SHP77 treated with DMSO at 0.1 percent for 48 hours (cell line): Measurements from ENCODE around the gene RNU5D-1.
A peak's percentile ranks its signal among the peaks of the same experiment; 100 is the strongest.
"Not testable (repeated sequence)": the region's sequence is repeated elsewhere in the genome, so short reads cannot be mapped to it uniquely, and the experiment has no call there.

Experiments
- DNase-seq: peaks from one replicate; lab custom pipeline; 2025; lab: John Stamatoyannopoulos, UW

The RNU5D-1 gene

DNA sequence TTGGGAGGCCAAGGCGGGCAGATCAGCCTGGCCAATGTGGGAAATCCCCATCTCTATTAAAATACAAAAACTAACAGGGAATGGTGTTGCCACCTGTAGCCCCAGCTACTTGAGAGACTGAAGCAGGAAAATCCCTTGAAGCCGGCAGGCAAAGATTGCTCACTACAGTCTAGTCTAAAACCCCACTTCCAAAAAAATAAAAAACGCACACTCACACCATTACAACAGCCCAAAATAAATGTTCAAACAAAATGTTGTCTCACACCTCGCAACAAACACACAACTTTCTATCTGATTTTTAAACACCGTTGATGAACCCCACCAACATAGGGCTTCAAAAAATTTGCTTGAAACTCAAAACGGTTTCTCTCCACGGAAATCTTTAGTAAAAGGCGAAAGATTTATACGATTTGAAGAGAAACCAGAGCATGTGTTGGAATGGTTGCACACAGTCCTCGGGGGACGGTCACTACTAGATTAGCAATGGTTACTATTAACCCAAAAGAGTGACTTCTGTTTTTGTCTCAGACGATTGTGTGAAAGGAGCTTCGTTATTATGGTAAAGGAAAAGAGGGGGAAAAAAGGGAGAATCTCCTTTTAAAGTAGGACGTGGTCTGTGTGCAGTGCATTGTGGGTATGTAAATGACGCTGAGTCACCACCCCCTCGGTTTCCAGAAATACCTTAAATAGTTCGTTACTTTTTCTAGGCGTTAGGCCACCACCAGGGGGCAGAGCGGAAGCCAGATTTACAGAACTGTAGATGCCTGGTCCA is at the start of gene RNU5D-1:
RNU5D-1 (minus strand) TSS at position 430 of the 772 bp plus-strand sequence.
- DNase-seq: peak; percentile 99

DNA sequence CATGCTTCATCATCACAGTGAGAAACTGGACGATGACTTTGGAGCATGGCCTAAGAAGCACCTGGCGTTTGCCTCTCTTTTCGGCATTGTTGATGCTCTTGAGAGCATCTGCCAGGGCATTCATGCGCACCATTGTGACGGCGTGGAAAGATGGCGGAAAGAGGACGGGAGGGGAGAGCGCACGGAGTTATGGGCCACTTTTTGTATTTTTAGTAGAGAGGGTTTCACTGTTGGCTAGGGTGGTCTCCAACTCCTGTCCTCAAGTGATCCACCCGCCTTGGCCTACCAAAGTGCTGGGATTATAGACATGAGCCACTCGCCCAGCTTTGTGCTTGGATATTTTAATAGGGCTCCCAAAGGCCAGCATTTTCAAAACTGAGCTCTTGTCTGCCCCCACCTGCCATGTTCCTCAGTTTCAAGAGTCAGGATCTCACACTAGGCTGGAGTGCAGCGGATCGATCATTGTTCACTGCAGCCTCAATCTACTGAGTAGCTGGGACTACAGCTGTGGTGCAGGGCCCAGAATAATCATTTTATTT is 49.7 kb upstream of the RNU5D-1 start:
- no peak for DNase-seq

DNA sequence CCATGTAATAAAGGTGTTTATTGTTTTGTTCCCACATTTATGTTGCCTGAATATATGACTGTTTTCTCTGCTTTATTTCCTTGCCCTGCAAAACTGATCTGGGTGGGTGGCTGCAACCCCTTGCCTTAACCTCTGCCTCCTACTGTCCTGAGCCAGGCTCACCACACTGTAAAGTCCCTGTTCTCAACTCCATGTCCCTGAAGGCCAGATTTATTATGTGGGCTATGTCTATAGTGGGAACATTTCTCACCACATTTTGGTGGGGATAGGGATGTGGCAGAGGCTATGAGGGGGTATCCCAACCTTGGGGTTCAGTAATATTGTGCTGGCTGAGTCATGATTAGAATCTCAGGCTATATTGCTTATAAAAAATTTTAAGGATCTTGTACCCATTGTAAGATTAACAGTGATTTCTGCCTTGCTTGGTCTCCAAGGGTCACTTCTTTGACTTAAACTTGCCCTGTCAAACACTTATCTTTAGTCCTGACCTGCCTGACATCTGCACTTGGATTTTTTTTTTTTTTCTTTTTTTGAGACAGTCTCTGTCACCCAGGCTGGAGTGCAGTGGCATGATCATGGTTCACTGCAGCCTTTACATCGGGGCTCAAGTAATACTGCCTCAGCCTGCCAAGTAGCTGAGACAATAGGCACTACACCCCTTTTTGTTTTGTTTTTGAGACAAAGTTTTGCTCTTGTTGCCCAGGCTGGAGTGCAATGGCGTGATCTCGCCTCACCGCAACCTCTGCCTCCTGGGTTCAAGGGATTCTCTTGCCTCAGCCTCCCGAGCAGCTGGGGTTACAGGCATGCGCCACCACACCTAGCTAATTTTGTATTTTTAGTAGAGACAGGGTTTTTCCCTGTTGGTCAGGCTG is 48.0 kb upstream of the RNU5D-1 start:
- no peak for DNase-seq

DNA sequence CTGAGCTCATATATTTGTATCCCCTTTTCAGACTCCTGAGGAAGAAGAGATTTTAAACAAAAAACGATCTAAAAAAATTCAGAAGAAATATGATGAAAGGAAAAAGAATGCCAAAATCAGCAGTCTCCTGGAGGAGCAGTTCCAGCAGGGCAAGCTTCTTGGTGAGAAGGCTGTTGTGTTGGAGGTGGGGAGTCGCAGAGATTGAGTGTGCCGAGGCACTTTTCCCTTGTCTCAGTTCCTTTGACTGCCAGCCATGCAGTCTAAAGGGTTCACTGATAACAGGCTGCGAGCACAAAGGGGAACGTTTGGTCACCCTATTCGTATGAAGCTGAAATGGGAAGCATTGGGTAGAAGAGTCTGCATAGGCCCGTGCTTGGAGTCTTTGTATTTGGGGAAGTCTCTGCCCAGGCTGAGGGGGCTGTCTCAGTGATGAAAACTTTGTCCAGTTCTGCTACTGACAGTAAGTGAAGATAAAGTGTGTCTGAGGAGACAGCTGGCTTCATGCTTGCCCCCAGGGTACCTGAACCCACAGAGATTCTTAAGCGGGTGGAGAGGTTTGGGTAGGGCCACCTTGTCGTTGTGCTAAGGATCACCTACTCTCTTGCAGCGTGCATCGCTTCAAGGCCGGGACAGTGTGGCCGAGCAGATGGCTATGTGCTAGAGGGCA is 47.1 kb upstream of the RNU5D-1 start:
- DNase-seq: no peak

DNA sequence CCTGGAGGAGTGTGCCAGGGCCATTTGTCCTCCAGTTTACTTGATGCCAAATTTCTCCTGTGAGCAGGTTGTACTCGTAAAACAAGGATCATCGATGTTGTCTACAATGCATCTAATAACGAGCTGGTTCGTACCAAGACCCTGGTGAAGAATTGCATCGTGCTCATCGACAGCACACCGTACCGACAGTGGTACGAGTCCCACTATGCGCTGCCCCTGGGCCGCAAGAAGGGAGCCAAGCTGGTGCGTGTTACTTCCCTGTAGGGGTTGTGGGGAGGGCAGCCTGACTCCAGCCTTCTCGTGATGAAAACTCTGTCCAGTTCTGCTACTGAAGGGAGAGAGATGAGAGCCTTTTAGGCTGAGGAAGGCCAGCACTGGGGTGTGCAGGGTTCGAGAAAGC is 46.6 kb upstream of the RNU5D-1 start:
- no peak for DNase-seq

DNA sequence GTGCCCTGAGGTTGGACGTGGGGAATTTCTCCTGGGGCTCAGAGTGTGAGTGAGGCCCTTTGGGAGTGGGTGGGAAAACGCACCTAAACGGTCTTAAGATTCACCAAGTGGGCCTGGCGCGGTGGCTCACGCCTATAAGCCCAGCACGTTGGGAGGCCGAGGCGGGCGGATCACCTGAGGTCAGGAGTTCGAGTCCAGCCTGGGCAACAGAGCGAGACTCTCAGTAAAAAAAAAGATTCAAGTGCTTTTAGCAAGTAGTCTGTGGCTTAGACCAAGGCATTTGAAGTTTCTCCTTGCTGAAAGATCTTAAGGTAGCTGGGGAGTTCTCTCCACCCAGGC is 45.7 kb upstream of the RNU5D-1 start:
- DNase-seq: no peak

DNA sequence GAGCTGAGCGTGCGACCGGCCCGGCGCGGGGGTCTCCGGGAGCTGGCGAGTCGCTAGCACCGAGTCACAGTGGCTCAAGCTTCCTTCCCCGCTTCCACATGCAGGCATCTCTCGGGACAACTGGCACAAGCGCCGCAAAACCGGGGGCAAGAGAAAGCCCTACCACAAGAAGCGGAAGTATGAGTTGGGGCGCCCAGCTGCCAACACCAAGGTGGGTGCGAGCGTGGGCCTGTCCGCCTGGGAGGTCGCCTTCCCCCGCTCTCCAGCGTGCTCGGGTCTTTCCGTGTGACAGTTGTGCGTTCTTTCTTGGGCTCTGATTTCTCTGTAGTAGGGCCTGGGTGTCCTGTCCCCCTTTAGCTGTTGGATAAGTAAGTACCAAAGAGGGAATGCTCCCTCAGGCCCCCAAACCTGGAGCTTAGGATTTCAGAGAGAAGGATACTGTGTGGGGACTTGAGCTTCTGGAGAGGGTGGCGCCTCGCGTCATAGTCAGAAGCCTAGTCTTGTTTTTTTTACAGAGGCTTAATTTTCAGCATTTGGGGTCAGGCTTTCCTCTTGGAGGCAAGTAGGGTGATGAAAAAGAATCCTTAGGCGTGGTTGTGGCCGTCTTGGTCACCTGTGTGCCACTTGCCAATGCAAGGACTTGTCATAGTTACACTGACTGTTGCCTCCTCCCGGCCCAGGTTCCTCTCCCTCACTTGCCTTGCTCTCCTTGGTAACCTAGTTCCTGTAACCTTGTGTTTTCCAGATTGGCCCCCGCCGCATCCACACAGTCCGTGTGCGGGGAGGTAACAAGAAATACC is 45.2 kb upstream of the RNU5D-1 start:
- no peak for DNase-seq

DNA sequence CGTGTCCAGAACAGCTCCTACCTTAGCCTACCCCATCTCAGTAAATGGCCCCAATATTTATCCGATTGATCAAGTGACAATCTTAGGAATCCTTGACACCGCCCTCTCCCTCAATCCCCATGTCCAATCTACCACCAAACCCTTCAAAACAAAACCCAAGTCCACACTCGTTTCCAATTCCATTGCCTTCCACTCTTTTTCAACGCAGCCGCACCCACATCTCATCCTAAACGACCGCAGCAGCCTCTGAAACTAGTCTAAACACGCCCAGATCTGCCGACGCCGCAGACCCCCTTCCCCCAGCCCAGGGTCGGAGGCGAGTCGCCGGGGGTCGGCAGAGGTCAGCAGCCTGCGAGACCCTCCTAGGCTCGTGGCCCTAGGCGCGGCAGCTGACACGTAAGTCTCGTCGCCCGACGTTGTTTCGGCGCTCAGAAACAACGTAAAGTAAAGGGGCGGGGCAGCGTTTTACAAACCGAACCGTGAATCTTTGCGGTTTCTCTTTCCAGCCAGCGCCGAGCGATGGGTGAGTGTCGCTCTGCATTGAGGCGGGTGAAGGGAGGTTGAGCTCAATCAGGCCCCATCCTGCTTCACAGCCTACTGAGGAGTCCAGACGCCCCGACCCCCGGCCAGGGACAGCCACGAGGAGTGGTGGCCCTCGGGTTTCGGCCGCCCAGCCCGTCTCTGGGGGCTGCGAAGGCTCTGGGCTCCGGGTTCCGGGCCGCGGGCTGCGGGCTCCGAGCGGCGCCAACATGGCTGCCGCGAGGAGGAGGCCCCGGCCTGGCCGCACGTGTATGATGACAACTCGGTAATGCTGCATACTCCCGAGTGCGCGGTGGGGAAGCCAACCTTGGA is 44.3 kb upstream of the RNU5D-1 start, which contains the start of gene RPS8:
RPS8 (plus strand) TSS at position 463 of the 852 bp plus-strand sequence; CDS start at position 520, 57 bp downstream.
- DNase-seq: peak; percentile 79

DNA sequence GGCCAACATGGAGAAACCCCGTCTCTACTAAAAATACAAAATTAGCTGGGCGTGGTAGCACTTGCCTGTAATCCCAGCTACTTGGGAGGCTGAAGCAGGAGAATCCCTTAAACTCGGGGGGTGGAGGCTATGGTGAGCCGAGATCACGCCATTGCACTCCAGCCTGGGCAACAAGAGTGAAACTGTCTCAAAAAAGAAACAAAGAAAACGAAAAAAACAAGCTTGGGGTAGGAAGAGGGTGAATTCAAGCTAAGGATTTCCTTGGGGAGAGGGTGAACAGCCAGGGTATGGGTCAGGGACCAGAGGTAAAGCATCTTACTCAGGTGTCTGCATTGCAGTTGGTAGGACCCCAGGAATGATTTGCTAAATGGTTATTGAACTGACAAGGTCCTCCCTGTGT is 35.5 kb upstream of the RNU5D-1 start:
- DNase-seq: not testable (repeated sequence)

DNA sequence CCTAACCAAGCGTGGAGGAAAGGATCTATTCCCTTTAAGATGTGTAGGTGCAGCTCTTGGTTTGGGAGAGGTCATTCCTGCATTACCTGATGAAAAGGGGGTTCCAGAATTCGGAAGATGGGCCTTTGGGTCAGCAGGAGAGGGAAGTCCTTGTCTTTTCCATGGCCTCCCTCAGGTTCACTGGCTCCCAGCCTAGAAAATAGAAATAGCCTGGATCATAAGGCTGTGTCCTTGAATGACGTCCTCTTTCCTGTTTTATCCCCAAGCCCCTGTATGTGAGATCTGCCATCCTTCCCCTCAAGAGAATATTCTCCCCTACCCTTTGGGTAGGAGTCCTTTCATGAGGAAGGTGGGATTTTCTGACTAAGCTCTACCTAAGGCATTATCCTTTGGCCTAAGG is 29.9 kb upstream of the RNU5D-1 start:
- no peak for DNase-seq

DNA sequence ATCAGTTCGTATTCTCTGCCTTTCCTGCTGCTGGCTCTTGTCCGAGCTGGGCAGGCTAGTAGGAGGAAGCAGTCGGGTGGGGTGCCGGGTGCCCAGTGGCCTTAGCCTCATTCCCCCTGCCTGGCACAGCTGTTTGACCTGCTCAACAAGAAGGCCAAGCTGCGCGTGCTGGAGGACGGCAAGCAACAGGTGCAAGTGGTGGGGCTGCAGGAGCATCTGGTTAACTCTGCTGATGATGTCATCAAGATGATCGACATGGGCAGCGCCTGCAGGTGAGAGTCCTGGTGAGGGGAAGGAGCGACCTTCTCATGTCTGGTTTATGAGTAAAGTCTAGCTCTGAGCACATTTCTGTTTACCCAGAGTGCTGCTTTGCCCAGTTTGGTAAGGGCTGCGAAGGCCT is 28.1 kb upstream of the RNU5D-1 start:
- DNase-seq: no peak

DNA sequence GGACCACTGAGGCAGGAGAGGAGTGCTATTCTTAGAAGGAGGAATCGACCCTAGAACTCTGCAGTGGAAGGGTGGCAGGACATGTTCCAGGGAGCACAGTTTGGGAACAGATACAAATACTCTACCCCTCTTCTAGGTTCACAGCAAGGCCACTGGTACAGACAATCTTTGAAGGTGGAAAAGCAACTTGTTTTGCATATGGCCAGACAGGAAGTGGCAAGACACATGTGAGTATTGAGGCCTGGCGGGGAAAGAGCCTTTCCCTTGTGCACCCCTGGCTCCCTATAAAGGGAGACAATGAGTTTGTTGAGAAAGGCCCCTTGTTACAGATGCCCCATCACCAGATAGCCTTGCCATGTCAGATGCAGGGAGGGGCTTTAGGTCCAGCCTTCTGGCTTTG is 26.4 kb upstream of the RNU5D-1 start:
- DNase-seq: no peak

DNA sequence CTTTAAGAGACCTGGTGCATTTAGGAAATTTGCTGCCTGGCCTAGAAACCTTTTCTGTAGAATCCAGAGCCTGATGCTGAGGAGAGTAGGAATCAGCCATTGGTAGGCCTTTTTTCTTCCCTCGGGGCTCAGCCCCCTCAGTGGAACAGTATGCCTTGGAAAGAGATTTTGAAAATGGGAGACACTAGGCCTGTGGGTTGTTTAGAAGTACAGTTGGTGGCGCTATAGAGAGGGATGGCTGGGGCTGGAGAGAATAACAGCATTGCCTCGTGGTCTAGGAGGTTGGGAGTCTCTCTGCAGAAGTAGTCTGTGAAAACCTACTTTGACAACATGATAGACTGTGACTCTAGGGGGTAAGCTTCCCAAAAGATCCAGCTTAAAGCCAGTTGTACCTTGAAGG is 16.9 kb upstream of the RNU5D-1 start:
- no peak for DNase-seq

DNA sequence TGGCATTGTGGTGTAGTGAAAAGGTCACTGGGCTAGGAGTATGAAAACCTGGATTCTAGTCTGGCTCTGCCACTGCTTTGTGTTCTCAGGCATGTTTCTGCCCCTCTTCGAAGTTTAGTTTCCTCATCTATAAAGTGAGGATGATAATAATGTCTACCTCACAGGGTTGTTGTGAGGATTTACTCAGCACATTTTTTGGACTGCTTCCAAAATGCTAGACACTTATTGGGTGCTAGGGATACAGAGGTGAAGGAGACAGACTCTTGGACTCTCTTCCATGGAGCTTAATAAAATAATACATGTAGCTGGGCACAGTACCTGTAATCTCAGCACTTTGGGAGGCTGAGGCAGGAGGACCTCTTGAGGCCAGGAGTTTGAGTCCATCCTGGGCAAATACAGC is 12.2 kb upstream of the RNU5D-1 start:
- DNase-seq: no peak

DNA sequence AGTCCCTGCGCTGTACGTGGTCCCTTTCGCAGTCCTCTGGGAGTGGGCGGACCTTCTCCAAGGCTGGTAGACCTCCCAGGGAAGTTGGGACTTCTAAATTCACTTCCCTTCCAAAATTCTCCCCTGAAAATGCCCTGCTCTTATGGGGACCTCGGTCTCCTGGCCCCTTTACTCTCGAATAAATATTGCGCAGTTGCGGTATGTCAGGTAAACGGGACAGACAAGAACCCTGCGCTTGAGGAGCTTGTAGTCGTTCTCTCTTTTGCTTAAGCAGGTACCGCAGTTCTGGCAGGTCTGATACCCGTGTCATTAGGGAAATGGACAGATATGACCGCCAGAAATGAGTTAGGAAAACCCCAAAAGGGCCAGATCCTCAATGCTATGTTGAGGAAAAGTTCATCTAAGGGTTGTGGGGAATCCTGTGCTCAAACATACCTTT is 9.2 kb upstream of the RNU5D-1 start:
- no peak for DNase-seq

DNA sequence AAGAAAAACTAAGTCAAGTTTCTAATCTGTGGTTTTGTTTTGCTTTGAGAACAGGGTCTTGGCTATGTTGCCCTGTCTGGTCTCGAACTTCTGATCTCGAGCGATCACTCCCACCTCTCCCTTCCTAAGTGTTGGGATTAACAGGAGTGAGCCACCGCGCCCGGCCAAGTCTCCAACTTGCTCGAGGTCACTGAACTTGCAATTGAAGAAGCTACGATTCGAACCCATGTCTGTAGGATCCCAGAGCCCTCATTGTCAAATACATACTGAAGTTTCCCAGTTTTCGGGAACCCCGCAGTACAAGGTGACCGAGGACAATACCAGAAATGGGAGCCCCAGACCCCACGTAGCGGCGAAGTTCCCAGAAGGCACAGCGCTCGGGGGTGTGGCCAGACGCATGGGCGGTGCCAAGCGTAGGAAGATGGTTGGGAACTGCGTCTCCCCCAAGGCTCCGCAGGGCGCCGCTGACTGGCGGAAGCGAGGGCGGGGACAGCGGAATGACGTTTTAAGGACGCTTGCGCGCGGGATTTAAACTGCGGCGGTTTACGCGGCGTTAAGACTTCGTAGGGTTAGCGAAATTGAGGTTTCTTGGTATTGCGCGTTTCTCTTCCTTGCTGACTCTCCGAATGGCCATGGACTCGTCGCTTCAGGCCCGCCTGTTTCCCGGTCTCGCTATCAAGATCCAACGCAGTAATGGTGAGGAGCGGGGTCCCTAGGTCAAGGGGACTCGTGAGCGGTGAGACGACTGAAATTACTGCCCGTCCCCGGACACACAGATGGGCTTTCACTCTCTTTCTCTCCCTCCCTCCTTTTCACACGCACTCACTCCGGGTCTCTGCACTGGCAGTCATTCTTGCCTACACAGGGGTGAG is 8.6 kb upstream of the RNU5D-1 start, which contains the start of gene KIF2C:
KIF2C (plus strand) TSS at position 531 of the 872 bp plus-strand sequence; CDS start at position 627, 96 bp downstream.
- DNase-seq: peak; percentile 94

DNA sequence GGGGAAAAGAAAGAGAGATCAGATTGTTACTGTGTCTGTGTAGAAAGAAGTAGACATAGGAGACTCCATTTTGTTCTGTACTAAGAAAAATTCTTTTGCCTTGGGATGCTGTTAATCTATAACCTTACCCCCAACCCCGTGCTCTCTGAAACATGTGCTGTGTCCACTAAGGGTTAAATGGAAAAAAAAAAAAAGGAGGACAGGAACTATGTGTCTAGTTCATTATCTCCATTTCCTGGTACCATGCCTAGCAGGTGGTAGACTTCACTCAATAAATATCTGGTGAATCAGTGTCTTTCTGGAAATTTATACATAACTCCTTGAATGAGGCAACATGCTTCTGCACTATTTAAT is 8.0 kb upstream of the RNU5D-1 start:
- not testable (repeated sequence) for DNase-seq

DNA sequence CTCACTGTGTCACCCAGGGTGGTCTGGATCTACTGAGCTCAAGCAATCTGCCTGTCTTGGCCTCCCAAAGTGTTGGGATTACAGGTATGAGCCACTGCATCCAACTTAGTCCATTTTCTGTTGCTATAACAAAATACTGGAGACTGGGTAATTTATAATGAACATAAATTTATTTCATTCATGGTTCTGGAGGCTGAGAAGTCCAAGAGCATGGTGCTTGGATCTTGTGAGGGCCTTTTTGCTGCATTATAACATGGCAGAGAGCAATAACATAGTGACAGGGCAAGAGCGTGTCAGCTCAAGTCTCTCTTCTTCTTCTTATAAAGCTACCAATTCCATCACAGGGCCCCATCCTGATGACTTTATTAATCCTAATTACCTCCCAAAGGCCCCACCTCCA is 5.0 kb upstream of the RNU5D-1 start:
- no peak for DNase-seq

DNA sequence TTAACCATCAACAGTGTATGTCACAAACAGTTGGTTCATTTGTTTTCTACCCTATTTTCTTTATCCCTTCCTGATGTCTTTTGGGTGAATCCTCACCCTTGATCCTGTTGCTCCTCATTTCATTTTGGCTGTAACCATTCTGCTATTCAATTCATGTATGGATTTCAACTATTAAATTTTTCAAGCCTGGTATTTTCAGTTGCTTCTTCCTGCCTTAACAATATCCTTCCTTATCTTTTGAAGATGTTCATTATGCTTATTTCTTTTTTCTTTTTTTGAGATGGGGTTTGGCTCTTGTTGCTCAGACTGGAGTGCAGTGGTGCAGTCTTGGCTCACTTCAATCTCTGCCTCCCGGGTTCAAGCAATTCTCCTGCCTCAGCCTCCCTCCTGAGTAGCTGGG is 2.8 kb upstream of the RNU5D-1 start:
- DNase-seq: no peak

DNA sequence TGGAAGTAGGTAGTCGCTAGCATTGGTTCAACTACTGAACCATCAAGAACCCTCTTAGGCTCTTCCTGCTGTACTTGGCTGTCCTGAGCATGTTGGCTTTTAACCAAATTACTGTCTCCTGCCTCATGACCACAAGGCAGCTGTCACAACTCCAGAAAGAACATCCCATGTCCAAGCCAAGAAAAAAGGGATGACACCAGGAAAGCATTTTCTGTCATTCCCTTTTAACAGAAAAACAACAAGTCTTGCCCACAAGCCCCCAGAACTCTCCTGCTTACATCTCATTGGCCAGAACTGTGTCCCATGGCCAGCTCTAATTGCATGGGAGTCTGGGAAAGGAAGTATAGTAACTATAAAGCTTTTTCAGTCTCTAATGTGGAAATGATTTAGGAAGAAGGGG is 2.4 kb upstream of the RNU5D-1 start:
- DNase-seq: no peak
